GM21529 (cell line): Measurements from ENCODE around the gene RBKS.
A peak's percentile ranks its signal among the peaks of the same experiment; 100 is the strongest.

ENCODE experiments used
- ATAC-seq: cut with Tn5 transposase; IDR thresholded peaks from one replicate; pipeline ENCODE4 v1.9.1; 2021; ENCODE audit not compliant: unreplicated experiment

RBKS gene

GRCh38 chr2:27803046-27803445 lies 87.1 kb downstream of the RBKS start:
- no peak for ATAC-seq

- no peak for ATAC-seq
Observed at GRCh38 chr2:27802547-27802946, 87.6 kb downstream of the RBKS start.

GRCh38 chr2:27800856-27801255 lies 89.3 kb downstream of the RBKS start:
- ATAC-seq = no peak

GRCh38 chr2:27799646-27800010 lies 90.6 kb downstream of the RBKS start:
- no peak for ATAC-seq

GRCh38 chr2:27798948-27799645 lies 91.1 kb downstream of the RBKS start:
- ATAC-seq = no peak

GRCh38 chr2:27798486-27798885 lies 91.7 kb downstream of the RBKS start:
- ATAC-seq = no peak

GRCh38 chr2:27797841-27798240 lies 92.3 kb downstream of the RBKS start:
- ATAC-seq = no peak

GRCh38 chr2:27796791-27797765 lies 93.1 kb downstream of the RBKS start:
- ATAC-seq = no peak

GRCh38 chr2:27795868-27796277 lies 94.3 kb downstream of the RBKS start:
- no peak for ATAC-seq

GRCh38 chr2:27795093-27795834 lies 94.9 kb downstream of the RBKS start:
- ATAC-seq = no peak

GRCh38 chr2:27792759-27793158 lies 97.4 kb downstream of the RBKS start:
- no peak for ATAC-seq

- no peak for ATAC-seq
Observed at GRCh38 chr2:27790796-27791195, 99.4 kb downstream of the RBKS start.

- no peak for ATAC-seq
Observed at GRCh38 chr2:27782701-27783100, 107.5 kb downstream of the RBKS start.

- ATAC-seq = no peak
Observed at GRCh38 chr2:27781496-27781895, 108.7 kb downstream of the RBKS start.

GRCh38 chr2:27779417-27780055 lies 110.7 kb downstream of the RBKS start:
- no peak for ATAC-seq

- ATAC-seq = no peak
Observed at GRCh38 chr2:27776696-27777095, 113.5 kb downstream of the RBKS start.

GRCh38 chr2:27776097-27776496 lies 114.1 kb downstream of the RBKS start:
- ATAC-seq = no peak

- no peak for ATAC-seq
Observed at GRCh38 chr2:27773959-27774358, 116.2 kb downstream of the RBKS start.

GRCh38 chr2:27772804-27773203 lies 117.4 kb downstream of the RBKS start:
- ATAC-seq = no peak

- peak; percentile 99 for ATAC-seq
Observed at GRCh38 chr2:27771548-27772335, 118.4 kb downstream of the RBKS start, which contains the start of gene MRPL33. TSS of gene MRPL33 (plus strand) at chr2:27771719. CDS start at chr2:27771778, 59 bp downstream.
